Stromal cell of bone marrow (primary cell): Measurements from ENCODE around the gene DNAH14.
"Not testable (repeated sequence)": the region's sequence is repeated elsewhere in the genome, so short reads cannot be mapped to it uniquely, and the experiment has no call there.

Experiments used
- DNase-seq: peaks from one replicate; pipeline ENCODE4 v3.0.0-alpha.2; 2012; ENCODE audit warnings: low read depth

DNAH14 gene

GRCh38 chr1:224929335-224930237, at the start of gene DNAH14:
DNAH14 (plus strand) TSS chr1:224929675; CDS start chr1:224952703, 23,028 bp downstream.
- peak; percentile 58 for DNase-seq

GRCh38 chr1:224880593-224881307, 48.7 kb upstream of the DNAH14 start:
- DNase-seq, result no peak

- not testable (repeated sequence) for DNase-seq
These were observed 48.2 kb upstream of the DNAH14 start for GRCh38 chr1:224881308-224881692.

GRCh38 chr1:224881762-224882211, 47.7 kb upstream of the DNAH14 start:
- DNase-seq, result no peak

- DNase-seq, result no peak
These were observed 47.2 kb upstream of the DNAH14 start for GRCh38 chr1:224882264-224882663.

GRCh38 chr1:224883091-224883490, 46.4 kb upstream of the DNAH14 start:
- no peak for DNase-seq

- DNase-seq, result no peak
These were observed 45.1 kb upstream of the DNAH14 start for GRCh38 chr1:224884361-224884801.

- DNase-seq, result not testable (repeated sequence)
These were observed 44.1 kb upstream of the DNAH14 start for GRCh38 chr1:224885376-224885775.

GRCh38 chr1:224894915-224895314, 34.6 kb upstream of the DNAH14 start:
- no peak for DNase-seq

GRCh38 chr1:224896130-224896781, 33.2 kb upstream of the DNAH14 start:
- no peak for DNase-seq

GRCh38 chr1:224897529-224898327, 31.7 kb upstream of the DNAH14 start:
- no peak for DNase-seq

- DNase-seq, result no peak
These were observed 30.5 kb upstream of the DNAH14 start for GRCh38 chr1:224898937-224899336.

GRCh38 chr1:224900062-224900630, 29.3 kb upstream of the DNAH14 start:
- no peak for DNase-seq

GRCh38 chr1:224901087-224901810, 28.2 kb upstream of the DNAH14 start:
- DNase-seq, result no peak

- no peak for DNase-seq
These were observed 25.5 kb upstream of the DNAH14 start for GRCh38 chr1:224903955-224904354.

GRCh38 chr1:224906340-224906739, 23.1 kb upstream of the DNAH14 start:
- DNase-seq, result no peak

- DNase-seq, result no peak
These were observed 18.3 kb upstream of the DNAH14 start for GRCh38 chr1:224911217-224911616.

GRCh38 chr1:224914292-224914900, 15.1 kb upstream of the DNAH14 start:
- no peak for DNase-seq

GRCh38 chr1:224919508-224919907, 10.0 kb upstream of the DNAH14 start:
- DNase-seq, result no peak

GRCh38 chr1:224920930-224921329, 8.5 kb upstream of the DNAH14 start:
- no peak for DNase-seq
